Measurements from ENCODE around the gene IL21.

- no peak for TF ChIP-seq RFX5 (IDR thresholded peaks at IDR 0.05; ENCODE audit: low read length)
- TF ChIP-seq EP300 (IDR thresholded peaks at IDR 0.05; ENCODE audit: borderline replicate concordance in 1 of 2, low read depth in 1 of 2, low read length in 1 of 2), result no peak
- TF ChIP-seq, protein P1, sequence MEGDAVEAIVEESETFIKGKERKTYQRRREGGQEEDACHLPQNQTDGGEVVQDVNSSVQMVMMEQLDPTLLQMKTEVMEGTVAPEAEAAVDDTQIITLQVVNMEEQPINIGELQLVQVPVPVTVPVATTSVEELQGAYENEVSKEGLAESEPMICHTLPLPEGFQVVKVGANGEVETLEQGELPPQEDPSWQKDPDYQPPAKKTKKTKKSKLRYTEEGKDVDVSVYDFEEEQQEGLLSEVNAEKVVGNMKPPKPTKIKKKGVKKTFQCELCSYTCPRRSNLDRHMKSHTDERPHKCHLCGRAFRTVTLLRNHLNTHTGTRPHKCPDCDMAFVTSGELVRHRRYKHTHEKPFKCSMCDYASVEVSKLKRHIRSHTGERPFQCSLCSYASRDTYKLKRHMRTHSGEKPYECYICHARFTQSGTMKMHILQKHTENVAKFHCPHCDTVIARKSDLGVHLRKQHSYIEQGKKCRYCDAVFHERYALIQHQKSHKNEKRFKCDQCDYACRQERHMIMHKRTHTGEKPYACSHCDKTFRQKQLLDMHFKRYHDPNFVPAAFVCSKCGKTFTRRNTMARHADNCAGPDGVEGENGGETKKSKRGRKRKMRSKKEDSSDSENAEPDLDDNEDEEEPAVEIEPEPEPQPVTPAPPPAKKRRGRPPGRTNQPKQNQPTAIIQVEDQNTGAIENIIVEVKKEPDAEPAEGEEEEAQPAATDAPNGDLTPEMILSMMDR (IDR thresholded peaks at IDR 0.05), result no peak
- TF ChIP-seq REST (IDR thresholded peaks at IDR 0.05; ENCODE audit: low read depth, low read length), result no peak
- TF ChIP-seq RAD21 (IDR thresholded peaks at IDR 0.05; ENCODE audit: low read length), result no peak
- no peak for TF ChIP-seq CHD2 (IDR thresholded peaks at IDR 0.05; ENCODE audit: low read length, partially characterized antibody)
- TF ChIP-seq USF2 (IDR thresholded peaks at IDR 0.05; ENCODE audit: borderline replicate concordance, low read depth, low read length), result no peak
- TF ChIP-seq USF1 (IDR thresholded peaks at IDR 0.05; ENCODE audit: borderline replicate concordance, low read depth), result no peak
- no peak for TF ChIP-seq YY1 (IDR thresholded peaks at IDR 0.05; ENCODE audit: low read depth)
- TF ChIP-seq POLR2AphosphoS5 (IDR thresholded peaks at IDR 0.05; ENCODE audit: low read depth, low read length), result no peak
- TF ChIP-seq GABPA (IDR thresholded peaks at IDR 0.05; ENCODE audit: low read depth), result no peak
- no peak for TF ChIP-seq RXRA (IDR thresholded peaks at IDR 0.05; ENCODE audit: borderline replicate concordance, low read depth)
- no peak for TF ChIP-seq GATA2 (CRISPR knock-in tag; IDR thresholded peaks at IDR 0.05)
- TF ChIP-seq EZH2phosphoT487 (IDR thresholded peaks at IDR 0.05; ENCODE audit: borderline replicate concordance, low read depth), result no peak
Observed at GRCh38 chr4:122577189-122577553, 43.7 kb downstream of the IL21 start.
